ENCODE data around the gene BPIFB2. TPM values are rescaled to one million over a fixed set of nuclear protein-coding genes. Genes with fewer than 3 reads are reported as not detected.

Gene BPIFB2
- total RNA-seq, 1 donor from 2014 or later = 54.9 TPM

DNA sequence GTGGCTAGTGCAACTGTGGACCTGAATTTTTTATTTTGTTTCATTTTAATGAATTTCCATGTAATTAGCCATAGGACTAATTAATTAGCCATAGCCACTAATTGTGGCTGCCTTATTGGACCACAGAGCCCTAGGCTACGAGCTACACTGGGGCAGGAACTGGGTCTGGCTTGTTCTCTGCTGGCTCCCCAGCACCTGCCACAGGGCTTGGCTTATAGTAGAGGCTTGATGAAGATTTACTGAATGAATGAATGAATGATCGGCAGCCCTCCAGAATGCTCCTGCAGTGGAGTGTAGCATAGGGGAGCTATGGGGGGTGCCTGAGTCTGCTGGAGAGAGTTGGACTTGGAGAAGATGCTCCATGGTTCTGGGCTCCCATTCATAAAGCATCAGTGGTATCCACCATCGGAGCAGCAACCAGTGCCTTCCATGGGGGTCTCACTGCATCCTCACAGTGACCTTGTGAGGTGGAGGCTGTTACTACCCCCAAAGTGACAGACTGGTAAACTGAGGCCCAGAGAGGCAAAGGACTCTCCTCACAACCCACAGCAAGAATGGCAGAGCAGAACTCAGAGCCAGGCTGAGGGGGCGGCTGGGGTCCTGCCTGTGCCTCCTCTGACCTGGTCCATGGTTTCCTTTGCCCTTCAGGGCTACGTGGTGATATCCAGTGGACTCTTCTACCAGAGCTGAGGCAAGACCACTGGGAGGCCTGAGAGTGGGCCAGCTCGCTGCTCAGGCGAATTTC, 15.4 kb downstream of the BPIFB2 start:
- DNase-seq = no peak

DNA sequence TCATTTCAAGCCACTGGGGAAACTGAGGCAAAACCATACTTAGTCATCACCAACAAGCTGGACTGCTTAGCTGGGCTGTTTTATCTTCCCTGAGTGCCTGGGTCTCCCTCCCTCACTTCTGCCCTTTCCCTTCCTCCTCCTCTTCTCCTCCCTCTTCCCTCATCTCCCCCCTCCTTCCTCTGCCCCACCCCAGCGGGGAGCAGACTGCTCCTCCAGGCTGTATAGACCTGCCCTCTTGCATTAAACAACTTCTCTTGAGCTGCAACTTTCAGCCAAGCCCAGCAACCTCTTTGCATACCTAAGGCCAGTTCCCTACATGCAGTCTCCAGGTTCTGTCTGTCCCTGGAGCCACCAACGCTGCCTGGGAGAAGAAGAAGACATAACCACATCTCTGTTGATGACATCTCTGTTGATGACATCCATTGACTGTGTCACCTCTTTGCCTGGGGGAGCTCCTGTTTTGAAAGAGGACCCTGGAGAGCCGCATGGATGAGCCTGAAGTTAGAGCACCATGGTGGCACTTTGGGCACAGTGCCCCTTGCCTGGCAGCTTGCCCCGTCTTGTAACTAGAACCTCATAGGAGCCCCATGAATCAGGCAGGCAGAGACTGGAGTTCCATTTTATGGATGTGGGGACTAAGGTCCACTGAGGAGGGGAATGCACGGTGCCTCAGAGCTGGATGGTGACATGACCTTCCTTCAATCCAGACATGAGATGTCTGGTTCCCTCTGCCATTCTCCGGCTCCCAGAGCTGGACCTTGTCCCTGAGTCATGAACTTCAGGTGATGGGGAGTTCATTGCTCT, 16.1 kb downstream of the BPIFB2 start:
- DNase-seq = no peak

DNA sequence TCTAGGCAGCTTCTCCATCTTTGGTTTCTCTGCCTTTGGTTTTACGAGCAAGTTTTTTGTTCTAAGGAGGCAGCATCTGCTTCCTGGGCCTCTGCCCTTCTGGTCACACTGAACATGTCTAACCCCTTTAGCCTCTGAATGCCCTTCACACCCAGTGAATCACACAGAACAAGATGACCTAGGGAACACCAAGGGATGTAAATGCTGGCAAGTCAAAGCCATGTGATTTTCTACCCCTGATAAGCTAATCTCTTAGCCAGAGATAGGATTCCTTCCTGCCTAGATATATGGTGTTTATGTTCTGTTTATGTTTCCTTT, 16.7 kb downstream of the BPIFB2 start:
- no peak for DNase-seq

DNA sequence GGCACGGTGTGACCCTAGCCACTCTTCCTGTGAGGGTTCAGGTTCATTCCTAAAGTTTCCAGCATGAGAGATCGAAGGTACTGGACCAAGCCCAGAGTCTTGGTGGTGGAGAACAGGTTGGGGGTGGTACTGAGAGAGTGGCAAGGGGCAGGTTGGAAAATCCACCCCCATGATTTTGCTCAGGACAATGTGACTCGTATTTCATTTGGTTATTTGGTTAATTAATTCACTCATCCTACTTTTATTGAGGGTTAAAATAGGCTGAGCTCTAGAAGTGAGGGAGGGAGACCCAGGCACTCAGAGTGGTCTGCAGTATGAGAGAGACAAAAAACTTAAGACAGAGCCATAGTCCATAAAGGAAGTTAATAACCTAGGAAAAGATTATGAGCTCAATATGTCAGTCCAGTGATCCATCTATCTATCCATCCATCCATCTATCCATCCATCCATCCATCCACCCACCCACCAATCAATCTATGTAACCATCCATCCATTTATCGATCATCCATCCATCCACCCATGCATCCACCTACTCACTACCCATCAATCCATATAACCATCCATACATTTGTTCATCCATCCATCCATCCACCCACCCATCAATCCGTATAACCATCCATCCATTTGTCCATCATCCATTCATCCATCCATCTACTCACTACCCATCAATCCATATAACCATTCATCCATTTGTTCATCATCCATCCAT, 17.3 kb downstream of the BPIFB2 start:
- DNase-seq = no peak

DNA sequence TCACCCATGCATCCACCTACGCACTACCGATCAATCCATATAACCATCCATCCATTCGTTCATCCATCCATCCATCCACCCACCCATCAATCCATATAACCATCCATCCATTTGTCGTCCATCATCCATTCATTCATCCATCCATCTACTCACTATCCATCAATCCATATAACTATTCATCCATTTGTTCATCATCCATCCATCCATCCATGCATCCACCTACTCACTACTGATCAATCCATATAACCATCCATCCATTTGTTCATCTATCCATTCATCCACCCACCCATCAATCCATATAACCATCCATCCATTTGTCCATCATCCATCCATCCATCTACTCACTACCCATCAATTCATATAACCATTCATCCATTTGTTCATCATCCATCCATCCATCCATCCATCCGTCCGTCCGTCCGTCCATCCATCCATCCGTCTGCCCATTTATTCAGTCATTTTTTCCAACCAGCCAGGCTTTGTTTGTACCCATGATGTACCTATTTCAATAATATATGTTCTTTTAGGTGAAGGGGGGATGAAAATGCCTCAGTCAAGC, 17.9 kb downstream of the BPIFB2 start:
- DNase-seq = no peak

DNA sequence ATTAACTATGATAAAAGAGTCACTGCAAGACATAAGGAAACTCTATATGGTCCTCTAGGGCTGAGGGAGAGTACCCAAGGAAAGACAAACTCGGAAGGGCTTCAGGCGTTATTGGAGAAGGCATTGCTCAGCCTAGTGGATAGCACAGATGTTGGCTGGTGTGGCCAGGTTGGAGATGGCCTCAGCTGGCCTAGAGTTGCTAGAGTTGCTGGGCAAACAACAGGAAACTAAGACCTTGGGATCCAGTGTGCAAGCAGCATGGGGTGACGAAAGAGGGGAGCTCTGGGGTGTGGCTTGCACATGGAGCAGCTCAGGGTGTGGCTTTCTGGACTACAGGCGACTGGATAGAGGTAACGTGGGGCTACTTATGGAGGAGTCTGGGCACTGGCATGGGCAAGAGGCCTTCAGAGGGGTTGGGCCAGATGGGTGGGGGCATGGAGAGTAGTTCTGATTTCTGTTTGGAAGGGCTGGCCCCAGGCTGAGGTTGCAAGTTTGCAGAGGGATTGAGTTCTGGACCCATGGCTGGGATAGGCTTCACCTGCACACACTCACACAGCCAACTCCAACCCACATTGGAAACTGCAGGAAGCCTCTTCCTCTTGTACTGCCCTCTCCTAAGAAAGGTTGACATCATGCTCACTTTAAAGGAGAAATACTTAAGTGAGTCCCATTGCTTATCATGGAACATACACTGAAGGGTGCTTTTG, 18.7 kb downstream of the BPIFB2 start:
- DNase-seq = no peak

DNA sequence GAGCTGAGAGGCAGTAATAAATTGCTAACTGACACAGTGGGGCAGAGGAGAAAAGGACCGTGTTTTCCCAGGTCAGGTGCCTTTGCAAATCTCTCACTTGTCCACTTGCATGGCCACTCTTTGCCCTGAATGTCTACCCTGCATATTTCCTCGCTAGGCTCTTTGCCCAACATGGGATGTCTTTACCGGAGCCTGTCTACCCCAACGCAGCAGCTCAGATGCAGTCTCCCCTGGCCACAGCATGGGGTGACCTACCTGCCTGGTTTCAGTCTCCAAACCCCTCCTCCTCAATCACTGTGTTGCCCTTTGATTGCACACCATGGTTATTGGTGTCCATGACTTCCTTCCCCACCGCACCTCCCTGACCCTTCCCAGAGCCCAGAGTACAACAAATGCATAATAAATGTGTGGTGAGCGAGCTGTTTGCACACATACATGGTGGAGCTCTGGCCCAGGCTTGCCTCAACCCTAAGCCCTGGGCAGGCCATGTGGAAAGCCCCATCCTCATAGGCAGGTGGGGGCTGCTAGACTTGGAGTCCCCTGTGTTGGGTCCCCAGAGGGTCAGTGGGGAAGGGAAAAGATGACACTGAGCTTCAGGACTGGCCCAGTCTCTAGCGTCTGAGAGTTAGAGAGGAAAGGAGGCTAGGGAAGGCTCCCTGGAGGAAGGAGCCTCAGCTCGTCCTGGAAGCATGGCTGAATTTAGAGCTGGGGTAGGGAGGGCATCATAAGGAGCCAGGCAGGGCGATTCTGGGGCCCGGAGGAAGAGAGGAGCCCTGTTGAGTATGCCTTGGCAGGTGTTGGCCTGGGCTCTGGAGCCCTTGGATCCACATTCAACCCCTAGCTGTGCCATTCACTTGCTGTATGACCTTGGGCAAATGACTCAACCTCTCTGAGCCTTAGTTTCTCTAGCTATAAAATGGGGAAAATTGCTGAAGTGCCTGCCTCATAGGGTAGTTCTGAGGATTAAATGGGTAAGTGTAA, 19.6 kb downstream of the BPIFB2 start:
- DNase-seq = no peak

- DNase-seq = no peak
Measured at GRCh38 chr20:33027769-33028751, 20.6 kb downstream of the BPIFB2 start.

- no peak for DNase-seq
Measured at GRCh38 chr20:33028875-33029274, 21.4 kb downstream of the BPIFB2 start.

- DNase-seq = no peak
Measured at GRCh38 chr20:33030076-33030475, 22.6 kb downstream of the BPIFB2 start.

GRCh38 chr20:33030569-33030968, 23.1 kb downstream of the BPIFB2 start:
- DNase-seq = no peak

DNA sequence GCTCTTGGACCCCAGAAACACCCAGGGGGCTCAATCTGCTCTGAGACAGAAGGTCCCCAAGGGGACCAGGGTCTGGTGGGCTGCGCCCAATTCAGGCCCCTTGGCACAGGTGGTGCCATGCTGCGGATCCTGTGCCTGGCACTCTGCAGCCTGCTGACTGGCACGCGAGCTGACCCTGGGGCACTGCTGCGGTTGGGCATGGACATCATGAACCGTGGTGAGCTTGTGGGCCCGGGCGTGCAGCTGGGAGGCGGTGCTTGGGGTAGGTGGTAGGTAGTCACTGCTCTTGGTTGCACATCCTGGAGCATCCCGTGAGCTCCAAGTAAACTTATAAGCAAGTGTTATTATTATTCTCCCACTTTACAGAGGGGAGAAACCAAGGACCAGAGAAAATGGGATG, 24.0 kb downstream of the BPIFB2 start, which contains the start of gene BPIFB6:
BPIFB6 (plus strand) TSS at position 118 of the 400 bp plus-strand sequence; CDS start at position 118, 0 bp downstream.
- DNase-seq = no peak

GRCh38 chr20:33032555-33032954, 25.1 kb downstream of the BPIFB2 start:
- DNase-seq = no peak

GRCh38 chr20:33033381-33033780, 25.9 kb downstream of the BPIFB2 start:
- DNase-seq = no peak

DNA sequence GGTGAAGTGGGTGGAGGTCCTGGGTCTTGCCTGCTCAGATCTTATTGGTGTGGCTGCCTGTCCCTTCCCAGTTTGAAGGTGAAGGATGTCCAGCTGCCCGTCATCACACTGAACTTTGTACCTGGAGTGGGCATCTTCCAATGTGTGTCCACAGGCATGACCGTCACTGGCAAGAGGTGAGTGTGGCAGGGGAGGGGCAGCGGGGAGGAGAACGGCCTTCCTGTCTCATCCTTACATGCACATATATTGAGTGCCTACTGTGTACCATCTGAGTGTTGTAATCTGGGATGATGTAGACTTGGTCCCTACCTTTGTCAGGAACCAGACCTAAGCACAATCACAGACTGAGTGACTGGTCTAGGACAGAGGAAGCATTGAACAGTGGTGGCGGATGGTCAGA, 26.6 kb downstream of the BPIFB2 start:
- no peak for DNase-seq

DNA sequence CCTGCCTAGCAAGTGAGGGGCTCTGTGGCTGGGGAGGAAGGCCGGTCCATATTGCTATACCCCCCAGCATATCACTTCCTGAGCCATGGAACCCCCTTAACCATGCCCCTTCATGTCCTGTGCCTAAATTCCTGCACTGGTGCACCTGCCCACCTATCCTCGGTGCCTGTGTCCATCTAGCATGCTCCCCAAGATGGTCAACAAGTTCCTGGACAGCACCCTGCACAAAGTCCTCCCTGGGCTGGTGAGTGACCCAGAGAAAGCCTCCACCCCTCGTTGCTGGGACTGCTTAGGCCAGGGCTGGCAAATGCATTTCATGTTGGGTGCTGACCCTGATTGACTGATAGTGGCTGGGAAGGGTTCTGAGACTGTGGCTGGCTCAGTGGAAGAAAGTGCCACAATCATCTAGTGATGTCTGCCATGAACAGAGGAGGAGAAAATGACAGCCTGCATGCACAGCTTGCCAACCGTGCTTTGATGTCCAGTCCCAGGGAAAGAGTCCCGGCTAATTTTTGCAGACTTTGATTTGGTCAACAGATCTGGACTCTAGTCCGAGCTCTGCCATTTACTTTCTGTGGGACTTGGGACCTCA, 27.5 kb downstream of the BPIFB2 start:
- DNase-seq = no peak

- no peak for DNase-seq
Measured at GRCh38 chr20:33037456-33037855, 30.0 kb downstream of the BPIFB2 start.

DNA sequence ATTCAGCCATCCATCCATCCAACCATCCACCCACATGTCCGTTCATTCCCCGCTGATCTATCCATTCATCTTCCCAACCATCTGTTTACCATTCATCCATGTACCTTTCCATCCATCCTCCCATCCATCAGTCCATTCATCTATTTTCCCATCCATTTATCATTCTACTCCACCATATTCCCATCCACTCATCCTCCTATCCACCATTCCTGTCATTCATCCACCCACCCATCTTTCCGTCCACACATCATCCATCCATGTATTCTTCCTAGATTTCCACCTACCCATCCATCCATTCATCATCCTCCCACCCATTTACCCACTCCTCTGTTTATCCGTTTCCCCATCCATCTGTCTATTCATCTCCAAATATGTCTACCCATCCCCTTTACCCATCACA, 30.7 kb downstream of the BPIFB2 start:
- no peak for DNase-seq

DNA sequence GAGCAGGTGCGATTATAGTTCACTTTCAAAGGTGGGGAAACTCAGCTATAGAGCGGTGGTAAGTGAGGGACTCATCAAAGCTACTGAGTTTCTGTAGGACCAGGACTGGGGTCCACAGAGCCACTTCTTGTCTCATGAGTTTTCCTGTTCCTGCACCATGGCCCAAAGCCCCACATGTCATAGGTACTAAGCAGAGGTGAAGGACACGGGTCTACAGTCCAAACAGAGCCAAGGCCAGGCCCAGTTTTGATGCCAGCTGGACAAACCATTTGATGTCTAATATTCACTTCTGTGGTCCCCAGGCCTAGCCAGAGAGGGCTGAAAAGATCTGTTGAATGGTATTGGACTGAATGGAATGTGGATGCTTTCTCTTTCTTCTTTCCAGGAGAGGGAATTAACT, 34.9 kb downstream of the BPIFB2 start:
- DNase-seq = no peak

All from tongue (tissue), 2 donors.